HEK293 (cell line): ENCODE measurements around the gene HMG20A.
A peak's percentile ranks its signal among the peaks of the same experiment; 100 is the strongest.

ENCODE experiments used
- CTCF ChIA-PET: fragments of 350-600 bp; formaldehyde crosslinking; extraction: SDS; loops from one replicate; lab custom pipeline; 2021; ENCODE audit warnings: antibody characterized with exemption; lab: Yijun Ruan, JAX
- POLR2A ChIA-PET: fragments of 300-600 bp; formaldehyde crosslinking; extraction: SDS; loops from one replicate; lab custom pipeline; 2020; ENCODE audit warnings: antibody characterized with exemption, inconsistent platforms; lab: Yijun Ruan, JAX
- H3K27ac ChIP-seq: fragments of 200-500 bp; sonication (Bioruptor generic); 2 replicates; pipeline ENCODE4 v1.5.1; 2014; ENCODE audit warnings: low read depth, low read length, control low read depth, inconsistent platforms; ENCODE audit errors: extremely low read depth
- H3K36me3 ChIP-seq, 2 experiments: fragments of 200-500 bp in 1 of 2; sonication (Bioruptor generic) in 1 of 2; 1 replicate in 1 of 2; 2 replicates in 1 of 2; pipeline ENCODE4 v1.5.1; 2014 to 2017; ENCODE audit warnings: inconsistent platforms in 2 of 2, low read length in 2 of 2; ENCODE audit not compliant: control insufficient read depth in 2 of 2, insufficient read depth in 1 of 2
- H3K4me1 ChIP-seq: fragments of 200-500 bp; sonication (Bioruptor generic); 2 replicates; pipeline ENCODE4 v1.5.1; 2014; ENCODE audit warnings: mild to moderate bottlenecking, low read length, inconsistent platforms; ENCODE audit not compliant: control insufficient read depth, insufficient read depth
- H3K4me3 ChIP-seq: 2 replicates; pipeline ENCODE4 v1.5.1; 2011; ENCODE audit warnings: low read depth, mild to moderate bottlenecking, control low read depth, low read length, moderate library complexity
- H3K9me3 ChIP-seq: fragments of 200-500 bp; sonication (Bioruptor generic); 2 replicates; pipeline ENCODE4 v1.5.1; 2014; ENCODE audit warnings: low read depth, low read length, inconsistent platforms; ENCODE audit not compliant: control insufficient read depth, insufficient read depth
- KLF16 ChIP-seq: fragments of 450-650 bp; formaldehyde crosslinking; IDR thresholded peaks from 2 replicates; pipeline ENCODE4 v1.5.1; 2017; ENCODE audit warnings: missing biosample characterization, missing genetic modification characterization
- OSR2 ChIP-seq: fragments of 450-650 bp; formaldehyde crosslinking; IDR thresholded peaks from 2 replicates; pipeline ENCODE4 v1.5.1; 2016; ENCODE audit warnings: missing biosample characterization, missing genetic modification characterization
- YY1 ChIP-seq: fragments of 450-650 bp; formaldehyde crosslinking; IDR thresholded peaks from 2 replicates; pipeline ENCODE4 v1.5.1; 2018; ENCODE audit warnings: missing biosample characterization, missing genetic modification characterization
- YY2 ChIP-seq: fragments of 450-650 bp; formaldehyde crosslinking; IDR thresholded peaks from 2 replicates; pipeline ENCODE4 v1.5.1; 2016; ENCODE audit warnings: missing biosample characterization, missing genetic modification characterization
- ZEB2 ChIP-seq: fragments of 450-650 bp; formaldehyde crosslinking; IDR thresholded peaks from 2 replicates; pipeline ENCODE4 v1.5.1; 2016; ENCODE audit warnings: missing biosample characterization, missing genetic modification characterization
- ZNF121 ChIP-seq: fragments of 450-650 bp; formaldehyde crosslinking; IDR thresholded peaks from 2 replicates; pipeline ENCODE4 v1.5.1; 2016; ENCODE audit warnings: missing biosample characterization, missing genetic modification characterization
- ZNF202 ChIP-seq: fragments of 450-650 bp; formaldehyde crosslinking; IDR thresholded peaks from 2 replicates; pipeline ENCODE4 v1.5.1; 2016; ENCODE audit warnings: missing biosample characterization, missing genetic modification characterization, borderline replicate concordance
- ZNF221 ChIP-seq: fragments of 450-650 bp; formaldehyde crosslinking; IDR thresholded peaks from 2 replicates; pipeline ENCODE4 v1.5.1; 2017; ENCODE audit warnings: missing biosample characterization, missing genetic modification characterization, borderline replicate concordance
- ZNF335 ChIP-seq: fragments of 450-650 bp; formaldehyde crosslinking; conservative IDR thresholded peaks from 2 replicates; pipeline ENCODE4 v1.5.1; 2016; ENCODE audit warnings: missing biosample characterization, missing genetic modification characterization
- ZNF626 ChIP-seq: fragments of 450-650 bp; sonication (Bioruptor Pico); formaldehyde crosslinking; IDR thresholded peaks from 2 replicates; pipeline ENCODE4 v1.5.1; 2018; ENCODE audit warnings: missing biosample characterization, missing genetic modification characterization, inconsistent platforms
- ZNF660 ChIP-seq: fragments of 450-650 bp; IDR thresholded peaks from 2 replicates; pipeline ENCODE4 v1.5.1; 2018; ENCODE audit warnings: missing biosample characterization, mild to moderate bottlenecking, missing genetic modification characterization
- ZNF692 ChIP-seq: fragments of 450-650 bp; formaldehyde crosslinking; IDR thresholded peaks from 2 replicates; pipeline ENCODE4 v1.5.1; 2016; ENCODE audit warnings: missing biosample characterization, missing genetic modification characterization
- TF ChIP-seq, protein P1 (sequence below): sonication (generic); formaldehyde crosslinking; IDR thresholded peaks from 2 replicates; pipeline ENCODE4 v1.8.1; 2022; ENCODE audit warnings: mild to moderate bottlenecking, moderate library complexity, missing genetic modification reagents
- TF ChIP-seq, protein P2 (sequence below): fragments of 450-650 bp; formaldehyde crosslinking; IDR thresholded peaks from 2 replicates; pipeline ENCODE4 v1.5.1; 2017; ENCODE audit warnings: missing biosample characterization, missing genetic modification characterization
- TF ChIP-seq, protein P3 (sequence below): fragments of 450-650 bp; formaldehyde crosslinking; IDR thresholded peaks from 2 replicates; pipeline ENCODE4 v1.5.1; 2017; ENCODE audit warnings: missing biosample characterization, missing genetic modification characterization
- TF ChIP-seq, protein P4 (sequence below): fragments of 450-650 bp; formaldehyde crosslinking; IDR thresholded peaks from 2 replicates; pipeline ENCODE4 v1.5.1; 2016; ENCODE audit warnings: missing biosample characterization, missing genetic modification characterization, borderline replicate concordance
- TF ChIP-seq, protein P5 (sequence below): fragments of 450-650 bp; formaldehyde crosslinking; IDR thresholded peaks from 2 replicates; pipeline ENCODE4 v1.5.1; 2016; ENCODE audit warnings: missing biosample characterization, missing genetic modification characterization

Gene HMG20A

DNA sequence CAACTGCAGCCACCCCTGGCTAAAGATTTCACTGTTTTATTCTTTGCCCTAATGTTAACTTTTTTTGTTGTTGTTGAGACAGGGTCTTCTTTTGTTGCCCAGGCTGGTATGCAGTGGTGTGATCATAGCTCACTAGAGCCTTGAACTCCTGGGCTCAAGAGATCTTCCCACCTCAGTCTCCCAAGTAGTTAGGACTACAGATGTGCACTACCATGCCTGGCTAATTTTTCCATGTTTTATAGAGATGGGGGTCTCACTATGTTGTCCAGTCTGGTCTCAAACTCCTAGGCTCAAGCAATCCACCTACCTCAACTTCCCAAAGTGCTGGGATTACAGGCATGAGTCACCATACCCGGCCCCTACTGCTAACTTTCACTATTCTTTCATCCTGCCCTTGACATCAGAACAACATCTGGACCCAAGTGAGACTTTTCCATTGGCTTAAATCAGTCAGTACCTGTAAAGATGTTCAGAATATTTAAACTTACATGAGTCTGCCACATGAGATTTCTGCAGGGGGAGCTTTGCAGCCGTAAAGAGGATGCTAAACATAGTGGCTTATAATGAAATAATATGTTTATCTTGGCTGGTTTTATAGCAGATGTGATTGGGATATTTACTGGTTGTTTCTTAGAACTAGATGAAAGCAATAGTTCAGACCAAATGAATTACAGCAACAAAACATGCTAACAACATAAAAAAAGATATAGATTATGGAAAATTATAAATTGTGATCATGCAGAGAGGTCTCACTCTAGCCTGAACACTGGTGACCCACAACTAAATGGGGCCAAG, 73.6 kb downstream of the HMG20A start:
- TF ChIP-seq ZNF202 (tag by site-specific recombination), result no peak
- TF ChIP-seq, protein P1, sequence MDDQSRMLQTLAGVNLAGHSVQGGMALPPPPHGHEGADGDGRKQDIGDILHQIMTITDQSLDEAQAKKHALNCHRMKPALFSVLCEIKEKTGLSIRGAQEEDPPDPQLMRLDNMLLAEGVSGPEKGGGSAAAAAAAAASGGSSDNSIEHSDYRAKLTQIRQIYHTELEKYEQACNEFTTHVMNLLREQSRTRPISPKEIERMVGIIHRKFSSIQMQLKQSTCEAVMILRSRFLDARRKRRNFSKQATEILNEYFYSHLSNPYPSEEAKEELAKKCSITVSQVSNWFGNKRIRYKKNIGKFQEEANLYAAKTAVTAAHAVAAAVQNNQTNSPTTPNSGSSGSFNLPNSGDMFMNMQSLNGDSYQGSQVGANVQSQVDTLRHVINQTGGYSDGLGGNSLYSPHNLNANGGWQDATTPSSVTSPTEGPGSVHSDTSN (CRISPR knock-in tag), result no peak
- TF ChIP-seq ZEB2 (tag by site-specific recombination), result no peak
- peak; percentile 80 for TF ChIP-seq ZNF121 (tag by site-specific recombination)
- Histone ChIP-seq H3K4me1 (no peaks in the 10 kb centered on the region), H3K4me3 (no peak overlapping the region), H3K36me3 (no peaks in the 10 kb centered on the region), H3K27ac (no peak overlapping the region), H3K9me3 (no peaks in the 10 kb centered on the region)
- CTCF ChIA-PET, result interaction anchor here (0.9 to 11.0 kb wide), 9 partner anchors 10 to 392 kb away, joined by 3 to 117 read pairs (median 4); partner anchors contain the start of gene LINGO1
- POLR2A ChIA-PET, result interaction anchor here (1.2 kb wide), 1 partner anchor 50 kb away, joined by 3 read pairs; no protein-coding TSS in a partner anchor

DNA sequence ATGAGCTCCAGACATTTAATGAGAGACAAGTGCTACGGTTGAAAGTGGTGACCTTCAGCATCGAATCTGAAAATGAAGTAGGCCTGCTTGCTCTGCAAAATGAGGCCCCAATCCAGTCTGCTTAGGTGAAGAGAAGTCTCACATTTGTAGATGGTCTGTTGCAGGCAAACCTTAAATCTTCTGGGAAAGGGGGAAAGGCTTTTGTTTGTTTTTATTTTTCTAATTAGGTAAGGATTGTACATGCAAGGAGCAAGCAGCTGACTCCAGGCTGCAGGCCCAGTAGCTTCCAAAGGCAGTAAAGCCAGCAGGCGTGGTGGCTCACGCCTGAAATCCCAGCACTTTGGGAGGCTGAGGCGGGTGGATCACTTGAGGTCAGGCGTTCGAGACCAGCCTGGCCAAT, 74.3 kb downstream of the HMG20A start:
- ChIA-PET POLR2A (interaction anchor here (1.2 kb wide), 1 partner anchor 49 kb away, joined by 3 read pairs; no protein-coding TSS in a partner anchor), CTCF (interaction anchor here (0.6 to 11.0 kb wide), 10 partner anchors 11 to 393 kb away, joined by 3 to 117 read pairs (median 4); partner anchors contain the start of gene LINGO1)

GRCh38 chr15:77495838-77496596, 75.3 kb downstream of the HMG20A start:
- H3K27ac ChIP-seq, result no peak overlapping the region
- CTCF ChIA-PET, result interaction anchor here (0.6 to 11.0 kb wide), 21 partner anchors 10 to 425 kb away, joined by 3 to 117 read pairs (median 9); partner anchors contain the start of gene TSPAN3
- no peaks in the 10 kb centered on the region for H3K9me3 ChIP-seq
- no peaks in the 10 kb centered on the region for H3K4me1 ChIP-seq
- H3K36me3 ChIP-seq, result no peaks in the 10 kb centered on the region
- POLR2A ChIA-PET, result interaction anchor here (1.2 kb wide), 1 partner anchor 48 kb away, joined by 3 read pairs; no protein-coding TSS in a partner anchor
- H3K4me3 ChIP-seq, result no peak overlapping the region
- TF ChIP-seq, protein P2, sequence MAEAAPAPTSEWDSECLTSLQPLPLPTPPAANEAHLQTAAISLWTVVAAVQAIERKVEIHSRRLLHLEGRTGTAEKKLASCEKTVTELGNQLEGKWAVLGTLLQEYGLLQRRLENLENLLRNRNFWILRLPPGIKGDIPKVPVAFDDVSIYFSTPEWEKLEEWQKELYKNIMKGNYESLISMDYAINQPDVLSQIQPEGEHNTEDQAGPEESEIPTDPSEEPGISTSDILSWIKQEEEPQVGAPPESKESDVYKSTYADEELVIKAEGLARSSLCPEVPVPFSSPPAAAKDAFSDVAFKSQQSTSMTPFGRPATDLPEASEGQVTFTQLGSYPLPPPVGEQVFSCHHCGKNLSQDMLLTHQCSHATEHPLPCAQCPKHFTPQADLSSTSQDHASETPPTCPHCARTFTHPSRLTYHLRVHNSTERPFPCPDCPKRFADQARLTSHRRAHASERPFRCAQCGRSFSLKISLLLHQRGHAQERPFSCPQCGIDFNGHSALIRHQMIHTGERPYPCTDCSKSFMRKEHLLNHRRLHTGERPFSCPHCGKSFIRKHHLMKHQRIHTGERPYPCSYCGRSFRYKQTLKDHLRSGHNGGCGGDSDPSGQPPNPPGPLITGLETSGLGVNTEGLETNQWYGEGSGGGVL (tag by site-specific recombination), result no peak
- TF ChIP-seq, protein P3, sequence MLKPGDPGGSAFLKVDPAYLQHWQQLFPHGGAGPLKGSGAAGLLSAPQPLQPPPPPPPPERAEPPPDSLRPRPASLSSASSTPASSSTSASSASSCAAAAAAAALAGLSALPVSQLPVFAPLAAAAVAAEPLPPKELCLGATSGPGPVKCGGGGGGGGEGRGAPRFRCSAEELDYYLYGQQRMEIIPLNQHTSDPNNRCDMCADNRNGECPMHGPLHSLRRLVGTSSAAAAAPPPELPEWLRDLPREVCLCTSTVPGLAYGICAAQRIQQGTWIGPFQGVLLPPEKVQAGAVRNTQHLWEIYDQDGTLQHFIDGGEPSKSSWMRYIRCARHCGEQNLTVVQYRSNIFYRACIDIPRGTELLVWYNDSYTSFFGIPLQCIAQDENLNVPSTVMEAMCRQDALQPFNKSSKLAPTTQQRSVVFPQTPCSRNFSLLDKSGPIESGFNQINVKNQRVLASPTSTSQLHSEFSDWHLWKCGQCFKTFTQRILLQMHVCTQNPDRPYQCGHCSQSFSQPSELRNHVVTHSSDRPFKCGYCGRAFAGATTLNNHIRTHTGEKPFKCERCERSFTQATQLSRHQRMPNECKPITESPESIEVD (tag by site-specific recombination), result no peak
- TF ChIP-seq ZNF660 (tag by site-specific recombination) (no peak), KLF16 (tag by site-specific recombination) (no peak), YY1 (no peak), ZEB2 (tag by site-specific recombination) (no peak), ZNF335 (tag by site-specific recombination) (no peak), ZNF692 (tag by site-specific recombination) (no peak), ZNF626 (no peak), ZNF221 (tag by site-specific recombination) (no peak)
- TF ChIP-seq, protein P4, sequence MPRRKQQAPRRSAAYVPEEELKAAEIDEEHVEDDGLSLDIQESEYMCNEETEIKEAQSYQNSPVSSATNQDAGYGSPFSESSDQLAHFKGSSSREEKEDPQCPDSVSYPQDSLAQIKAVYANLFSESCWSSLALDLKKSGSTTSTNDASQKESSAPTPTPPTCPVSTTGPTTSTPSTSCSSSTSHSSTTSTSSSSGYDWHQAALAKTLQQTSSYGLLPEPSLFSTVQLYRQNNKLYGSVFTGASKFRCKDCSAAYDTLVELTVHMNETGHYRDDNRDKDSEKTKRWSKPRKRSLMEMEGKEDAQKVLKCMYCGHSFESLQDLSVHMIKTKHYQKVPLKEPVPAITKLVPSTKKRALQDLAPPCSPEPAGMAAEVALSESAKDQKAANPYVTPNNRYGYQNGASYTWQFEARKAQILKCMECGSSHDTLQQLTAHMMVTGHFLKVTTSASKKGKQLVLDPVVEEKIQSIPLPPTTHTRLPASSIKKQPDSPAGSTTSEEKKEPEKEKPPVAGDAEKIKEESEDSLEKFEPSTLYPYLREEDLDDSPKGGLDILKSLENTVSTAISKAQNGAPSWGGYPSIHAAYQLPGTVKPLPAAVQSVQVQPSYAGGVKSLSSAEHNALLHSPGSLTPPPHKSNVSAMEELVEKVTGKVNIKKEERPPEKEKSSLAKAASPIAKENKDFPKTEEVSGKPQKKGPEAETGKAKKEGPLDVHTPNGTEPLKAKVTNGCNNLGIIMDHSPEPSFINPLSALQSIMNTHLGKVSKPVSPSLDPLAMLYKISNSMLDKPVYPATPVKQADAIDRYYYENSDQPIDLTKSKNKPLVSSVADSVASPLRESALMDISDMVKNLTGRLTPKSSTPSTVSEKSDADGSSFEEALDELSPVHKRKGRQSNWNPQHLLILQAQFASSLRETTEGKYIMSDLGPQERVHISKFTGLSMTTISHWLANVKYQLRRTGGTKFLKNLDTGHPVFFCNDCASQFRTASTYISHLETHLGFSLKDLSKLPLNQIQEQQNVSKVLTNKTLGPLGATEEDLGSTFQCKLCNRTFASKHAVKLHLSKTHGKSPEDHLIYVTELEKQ (tag by site-specific recombination), result no peak
- TF ChIP-seq, protein P5, sequence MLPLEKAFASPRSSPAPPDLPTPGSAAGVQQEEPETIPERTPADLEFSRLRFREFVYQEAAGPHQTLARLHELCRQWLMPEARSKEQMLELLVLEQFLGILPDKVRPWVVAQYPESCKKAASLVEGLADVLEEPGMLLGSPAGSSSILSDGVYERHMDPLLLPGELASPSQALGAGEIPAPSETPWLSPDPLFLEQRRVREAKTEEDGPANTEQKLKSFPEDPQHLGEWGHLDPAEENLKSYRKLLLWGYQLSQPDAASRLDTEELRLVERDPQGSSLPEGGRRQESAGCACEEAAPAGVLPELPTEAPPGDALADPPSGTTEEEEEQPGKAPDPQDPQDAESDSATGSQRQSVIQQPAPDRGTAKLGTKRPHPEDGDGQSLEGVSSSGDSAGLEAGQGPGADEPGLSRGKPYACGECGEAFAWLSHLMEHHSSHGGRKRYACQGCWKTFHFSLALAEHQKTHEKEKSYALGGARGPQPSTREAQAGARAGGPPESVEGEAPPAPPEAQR (tag by site-specific recombination), result no peak

More for the DNA sequence above, 74.3 kb downstream of the HMG20A start:
- H3K9me3 ChIP-seq, result no peaks in the 10 kb centered on the region
- H3K4me1 ChIP-seq, result no peaks in the 10 kb centered on the region
- H3K4me3 ChIP-seq, result no peak overlapping the region
- H3K27ac ChIP-seq, result no peak overlapping the region
- H3K36me3 ChIP-seq, result no peaks in the 10 kb centered on the region
- TF ChIP-seq YY2 (tag by site-specific recombination) (no peak), OSR2 (tag by site-specific recombination) (peak; percentile 62)
